Measurements from ENCODE around the gene ST6GALNAC1.
A peak's percentile ranks its signal among the peaks of the same experiment; 100 is the strongest.

The ST6GALNAC1 gene

GRCh38 chr17:76643553-76644148 is at the start of gene ST6GALNAC1:
ST6GALNAC1 (minus strand) TSS chr17:76643757; CDS start chr17:76643638, 119 bp downstream.
- DNase-seq (ENCODE audit: low read depth in 2 of 3, low spot score in 2 of 3), result no peak

- no peak for DNase-seq (ENCODE audit: low read depth in 2 of 3, low spot score in 2 of 3)
Measured at GRCh38 chr17:76691379-76692191, 48.0 kb upstream of the ST6GALNAC1 start.

- no peak for DNase-seq (ENCODE audit: low read depth in 2 of 3, low spot score in 2 of 3)
Measured at GRCh38 chr17:76690596-76691280, 47.2 kb upstream of the ST6GALNAC1 start.

GRCh38 chr17:76689859-76690258 is 46.3 kb upstream of the ST6GALNAC1 start:
- DNase-seq (ENCODE audit: low read depth in 2 of 3, low spot score in 2 of 3), result no peak

- DNase-seq (ENCODE audit: low read depth in 2 of 3, low spot score in 2 of 3), result no peak
Measured at GRCh38 chr17:76688165-76688622, 44.6 kb upstream of the ST6GALNAC1 start.

- no peak for DNase-seq (ENCODE audit: low read depth in 2 of 3, low spot score in 2 of 3)
Measured at GRCh38 chr17:76687298-76688164, 44.0 kb upstream of the ST6GALNAC1 start.

- no peak for DNase-seq (ENCODE audit: low read depth in 2 of 3, low spot score in 2 of 3)
Measured at GRCh38 chr17:76686538-76687297, 43.2 kb upstream of the ST6GALNAC1 start.

- no peak for DNase-seq (ENCODE audit: low read depth in 2 of 3, low spot score in 2 of 3)
Measured at GRCh38 chr17:76685846-76686245, 42.3 kb upstream of the ST6GALNAC1 start.

GRCh38 chr17:76685366-76685765 is 41.8 kb upstream of the ST6GALNAC1 start:
- no peak for DNase-seq (ENCODE audit: low read depth in 2 of 3, low spot score in 2 of 3)

- DNase-seq (ENCODE audit: low read depth in 2 of 3, low spot score in 2 of 3), result no peak
Measured at GRCh38 chr17:76684756-76685155, 41.2 kb upstream of the ST6GALNAC1 start.

GRCh38 chr17:76683921-76684745 is 40.6 kb upstream of the ST6GALNAC1 start:
- no peak for DNase-seq (ENCODE audit: low read depth in 2 of 3, low spot score in 2 of 3)

GRCh38 chr17:76683011-76683755 is 39.6 kb upstream of the ST6GALNAC1 start:
- no peak for DNase-seq (ENCODE audit: low read depth in 2 of 3, low spot score in 2 of 3)

- no peak for DNase-seq (ENCODE audit: low read depth in 2 of 3, low spot score in 2 of 3)
Measured at GRCh38 chr17:76682296-76682695, 38.7 kb upstream of the ST6GALNAC1 start.

GRCh38 chr17:76681222-76682137 is 37.9 kb upstream of the ST6GALNAC1 start:
- DNase-seq (ENCODE audit: low read depth in 2 of 3, low spot score in 2 of 3), result peak in 2 of 3 experiments; percentile 22 to 30

GRCh38 chr17:76679239-76679638 is 35.7 kb upstream of the ST6GALNAC1 start:
- no peak for DNase-seq (ENCODE audit: low read depth in 2 of 3, low spot score in 2 of 3)

- DNase-seq (ENCODE audit: low read depth in 2 of 3, low spot score in 2 of 3), result no peak
Measured at GRCh38 chr17:76678330-76678729, 34.8 kb upstream of the ST6GALNAC1 start.

- DNase-seq (ENCODE audit: low read depth in 2 of 3, low spot score in 2 of 3), result no peak
Measured at GRCh38 chr17:76677406-76677805, 33.8 kb upstream of the ST6GALNAC1 start.

- DNase-seq (ENCODE audit: low read depth in 2 of 3, low spot score in 2 of 3), result no peak
Measured at GRCh38 chr17:76676629-76677028, 33.1 kb upstream of the ST6GALNAC1 start.
